Activated naive CD4-positive, alpha-beta T cell treated with anti-CD3 and anti-CD28 coated beads, Interleukin-2, amount 10 ng/mL, durations not matched to agents 5 hours and 36 hours (primary cell): ENCODE data around the gene HMGB3. TPM values are rescaled to one million over a fixed set of nuclear protein-coding genes. Genes with fewer than 3 reads are reported as not detected.

Source experiments
- total RNA-seq, 2 experiments: library from RNA; stranded (reverse); gene quantifications; one replicate each; pipeline ENCODE4 v1.2.3, GENCODE V29; 2021

HMGB3 gene
- 10 to 100 TPM; 52.0 to 53.1 TPM for total RNA-seq

DNA sequence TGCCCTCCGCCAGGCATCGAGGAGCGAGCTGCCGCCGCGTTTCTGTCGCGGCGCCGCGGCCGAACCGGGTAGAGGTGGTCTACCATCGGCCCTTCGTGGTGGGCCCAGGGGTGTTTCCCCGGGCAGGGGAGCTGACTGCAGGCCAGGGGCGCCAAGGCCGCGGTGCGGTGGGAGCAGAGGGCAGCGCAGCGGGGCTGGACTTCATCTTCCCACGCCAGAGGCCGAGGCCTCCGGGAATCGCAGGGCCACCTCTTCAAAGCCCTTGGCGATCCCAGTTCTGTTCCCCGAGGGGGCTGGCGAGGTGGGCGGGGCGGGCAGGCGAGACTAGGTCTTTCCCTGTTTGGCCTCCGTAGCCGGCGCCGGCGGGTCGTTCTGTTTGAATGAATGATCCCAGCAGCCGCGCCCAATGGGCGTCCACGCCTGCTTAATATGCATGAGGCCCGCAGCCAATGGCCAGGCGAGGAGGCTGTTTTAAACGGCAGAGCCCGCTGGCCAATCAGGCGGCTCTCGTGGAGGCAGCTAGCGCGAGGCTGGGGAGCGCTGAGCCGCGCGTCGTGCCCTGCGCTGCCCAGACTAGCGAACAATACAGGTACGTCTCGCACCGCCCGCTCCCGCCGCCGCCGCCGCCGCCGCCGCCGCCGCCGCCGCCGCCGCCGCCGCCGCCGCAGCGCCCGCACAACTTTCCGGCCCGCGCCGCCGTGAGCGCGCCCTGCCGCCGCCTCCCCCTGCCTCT lies at the start of gene HMGB3:
Gene HMGB3 (plus strand): TSS at position 548 of the 733 bp plus-strand sequence. CDS start 2,265 bp downstream, outside the sequence.

Other genes starting within 250 kb of the HMGB3 start
- 10 to 100 TPM; 20.3 to 21.3 TPM for gene CD99L2, start 84.7 kb upstream of the HMGB3 start, total RNA-seq
- gene GPR50, start 193.2 kb downstream of the HMGB3 start, total RNA-seq, result not detected